CD8-positive, alpha-beta memory T cell (primary cell): ENCODE results near the gene HSD3B7. TPM values are rescaled to one million over a fixed set of nuclear protein-coding genes. Genes with fewer than 3 reads are reported as not detected.
"Not testable (repeated sequence)": the region's sequence is repeated elsewhere in the genome, so short reads cannot be mapped to it uniquely, and the experiment has no call there.

Source experiments
- CTCF ChIA-PET: fragments of 350-600 bp; sonication (Branson Sonifier 250); formaldehyde crosslinking; loops from one replicate; lab custom pipeline; 2021; ENCODE audit warnings: antibody characterized with exemption; lab: Charles Lee
- POLR2A ChIA-PET: fragments of 350-600 bp; sonication (Branson Sonifier 250); formaldehyde crosslinking; loops from one replicate; lab custom pipeline; 2021; ENCODE audit warnings: antibody characterized with exemption; lab: Charles Lee
- DNase-seq, 5 donors: peaks; one replicate each; pipeline versions ENCODE4 v3.0.0 to v3.0.0-alpha.2; 2020 to 2022; ENCODE audit warnings: mixed read lengths in 1 of 5
- H3K27ac ChIP-seq: one replicate; pipeline ENCODE4 v1.7.0; 2013; ENCODE audit warnings: low read depth, mild to moderate bottlenecking, low read length, moderate library complexity
- H3K27me3 ChIP-seq: 2 replicates; pipeline ENCODE4 v1.7.0; 2013; ENCODE audit warnings: low read length, mild to moderate bottlenecking; ENCODE audit not compliant: insufficient read depth, poor library complexity, severe bottlenecking
- H3K36me3 ChIP-seq: 2 replicates; pipeline ENCODE4 v1.7.0; 2013; ENCODE audit warnings: mild to moderate bottlenecking, low read length, moderate library complexity; ENCODE audit not compliant: insufficient read depth
- H3K4me1 ChIP-seq: 2 replicates; pipeline ENCODE4 v1.7.0; 2013; ENCODE audit warnings: mild to moderate bottlenecking, low read length, moderate library complexity; ENCODE audit not compliant: insufficient read depth
- H3K4me3 ChIP-seq: 2 replicates; pipeline ENCODE4 v1.7.0; 2013; ENCODE audit warnings: mild to moderate bottlenecking, low read length
- H3K9me3 ChIP-seq: 2 replicates; pipeline ENCODE4 v1.7.0; 2013; ENCODE audit warnings: mild to moderate bottlenecking, low read length
- H3K27ac Mint-ChIP-seq, 8 donors: one replicate each; pipeline ENCODE4 v1.8.0; 2020 to 2021; ENCODE audit warnings: mixed read lengths in 8 of 8, mild to moderate bottlenecking in 6 of 8, inconsistent platforms in 3 of 8, moderate library complexity in 3 of 8
- H3K27me3 Mint-ChIP-seq, 2 donors: one replicate each; pipeline ENCODE4 v1.8.0; 2020 to 2021; ENCODE audit warnings: mixed read lengths in 2 of 2, mild to moderate bottlenecking in 1 of 2, moderate library complexity in 1 of 2
- H3K36me3 Mint-ChIP-seq, 3 donors: one replicate each; pipeline ENCODE4 v1.8.0; 2020 to 2021; ENCODE audit warnings: mixed read lengths in 3 of 3, inconsistent platforms in 1 of 3, mild to moderate bottlenecking in 1 of 3
- H3K4me1 Mint-ChIP-seq, 3 donors: one replicate each; pipeline ENCODE4 v1.8.0; 2020 to 2021; ENCODE audit warnings: mixed read lengths in 3 of 3, inconsistent platforms in 1 of 3, mild to moderate bottlenecking in 1 of 3
- H3K4me3 Mint-ChIP-seq, 7 donors: one replicate each; pipeline ENCODE4 v1.8.0; 2020 to 2021; ENCODE audit warnings: mixed read lengths in 7 of 7, mild to moderate bottlenecking in 6 of 7, moderate library complexity in 4 of 7, inconsistent platforms in 2 of 7
- H3K9me3 Mint-ChIP-seq, 5 donors: one replicate each; pipeline ENCODE4 v1.8.0; 2020 to 2022; ENCODE audit warnings: mixed read lengths in 5 of 5, mild to moderate bottlenecking in 3 of 5, moderate library complexity in 2 of 5, inconsistent platforms in 1 of 5
- polyA plus RNA-seq: library from polyadenylated mRNA; unstranded; fragments of 300-500 nt; fragmentation: Illumina TruSeq; gene quantifications from one replicate; pipeline ENCODE4 v1.2.3, GENCODE V29; 2021
- total RNA-seq, 2 experiments: library from RNA; stranded (reverse); gene quantifications; one replicate each; pipeline ENCODE4 v1.2.3, GENCODE V29; 2021

Gene HSD3B7
- total and polyA plus RNA-seq, 3 experiments from 2014 or later = 1.6 to 2.1 TPM; not detected in 1

GRCh38 chr16:31011815-31012214 lies 26.8 kb downstream of the HSD3B7 start:
- DNase-seq, H3K9me3 ChIP-seq, H3K27ac ChIP-seq, H3K9me3 Mint-ChIP-seq, H3K36me3 ChIP-seq, H3K4me3 ChIP-seq, H3K4me1 ChIP-seq, CTCF ChIA-PET, H3K27me3 ChIP-seq, H3K36me3 Mint-ChIP-seq, POLR2A ChIA-PET: not testable (repeated sequence)
- H3K4me3 Mint-ChIP-seq = peak overlapping the region; percentile 30 to 82 (median 70)
- H3K4me1 Mint-ChIP-seq = peaks cover 10 to 20% (median 14%) of the 10 kb centered on the region in 3 donors
- peaks cover 29 to 44% of the 10 kb centered on the region in 2 donors for H3K27me3 Mint-ChIP-seq
- H3K27ac Mint-ChIP-seq = peak overlapping the region in 1 of 8 donors; percentile 66

GRCh38 chr16:31013292-31013691 lies 28.3 kb downstream of the HSD3B7 start:
- H3K4me3 Mint-ChIP-seq = peak overlapping the region in 1 of 7 donors; percentile 63
- H3K27me3 ChIP-seq, H3K9me3 Mint-ChIP-seq, H3K27ac ChIP-seq, CTCF ChIA-PET, POLR2A ChIA-PET, H3K4me1 ChIP-seq, H3K27ac Mint-ChIP-seq, H3K4me3 ChIP-seq, H3K36me3 Mint-ChIP-seq, H3K9me3 ChIP-seq, H3K36me3 ChIP-seq, DNase-seq: not testable (repeated sequence)
- H3K4me1 Mint-ChIP-seq = peaks cover 10 to 20% (median 14%) of the 10 kb centered on the region in 3 donors
- peaks cover 29 to 47% of the 10 kb centered on the region in 2 donors for H3K27me3 Mint-ChIP-seq

GRCh38 chr16:31016018-31016417 lies 31.0 kb downstream of the HSD3B7 start:
- Mint-ChIP-seq H3K27me3 (peaks cover 22 to 38% of the 10 kb centered on the region in 2 donors), H3K27ac (no peak overlapping the region), H3K4me3 (no peak overlapping the region), H3K9me3 (no peaks in the 10 kb centered on the region), H3K4me1 (peaks cover 5 to 12% (median 6%) of the 10 kb centered on the region in 3 donors), H3K36me3 (no peaks in the 10 kb centered on the region)
- Histone ChIP-seq H3K9me3 (no peaks in the 10 kb centered on the region), H3K4me1 (peaks cover 2% of the 10 kb centered on the region), H3K36me3 (no peaks in the 10 kb centered on the region), H3K27me3 (peaks cover 6% of the 10 kb centered on the region), H3K4me3 (no peak overlapping the region), H3K27ac (no peak overlapping the region)
- CTCF ChIA-PET = no interaction called here
- POLR2A ChIA-PET = no interaction called here
- DNase-seq = no peak

- H3K4me1 Mint-ChIP-seq, DNase-seq, H3K36me3 ChIP-seq, CTCF ChIA-PET, H3K9me3 ChIP-seq, H3K36me3 Mint-ChIP-seq, H3K4me3 ChIP-seq, H3K27me3 ChIP-seq, H3K27ac ChIP-seq, POLR2A ChIA-PET, H3K4me3 Mint-ChIP-seq, H3K4me1 ChIP-seq, H3K9me3 Mint-ChIP-seq, H3K27ac Mint-ChIP-seq: not testable (repeated sequence)
- H3K27me3 Mint-ChIP-seq = peaks cover 9 to 24% of the 10 kb centered on the region in 2 donors
Observed at GRCh38 chr16:31017756-31018155, 32.7 kb downstream of the HSD3B7 start.

GRCh38 chr16:31020536-31020935 lies 35.5 kb downstream of the HSD3B7 start:
- ChIA-PET CTCF (no interaction called here), POLR2A (no interaction called here)
- Histone ChIP-seq H3K4me1 (no peaks in the 10 kb centered on the region), H3K36me3 (no peaks in the 10 kb centered on the region), H3K9me3 (no peaks in the 10 kb centered on the region), H3K27ac (no peak overlapping the region), H3K27me3 (no peaks in the 10 kb centered on the region), H3K4me3 (no peak overlapping the region)
- Mint-ChIP-seq H3K4me1 (no peaks in the 10 kb centered on the region), H3K27ac (no peak overlapping the region), H3K27me3 (peaks cover under 1 to 8% of the 10 kb centered on the region in 2 donors), H3K36me3 (no peaks in the 10 kb centered on the region), H3K4me3 (no peak overlapping the region), H3K9me3 (no peaks in the 10 kb centered on the region)
- DNase-seq = no peak

- CTCF ChIA-PET = interaction anchor here (1.0 kb wide), 1 partner anchor 20 kb away, joined by 3 read pairs; no protein-coding TSS in a partner anchor
- no peaks in the 10 kb centered on the region for H3K9me3 Mint-ChIP-seq
Observed at GRCh38 chr16:31022544-31023251, 37.7 kb downstream of the HSD3B7 start.

GRCh38 chr16:31023252-31023602 lies 38.2 kb downstream of the HSD3B7 start:
- Mint-ChIP-seq H3K27ac (no peak overlapping the region), H3K4me1 (no peaks in the 10 kb centered on the region), H3K27me3 (peaks cover 0 to 1% of the 10 kb centered on the region in 2 donors), H3K4me3 (no peak overlapping the region), H3K9me3 (no peaks in the 10 kb centered on the region), H3K36me3 (no peaks in the 10 kb centered on the region)
- Histone ChIP-seq H3K27ac (no peak overlapping the region), H3K4me1 (no peaks in the 10 kb centered on the region), H3K27me3 (no peaks in the 10 kb centered on the region), H3K9me3 (no peaks in the 10 kb centered on the region), H3K36me3 (no peaks in the 10 kb centered on the region), H3K4me3 (no peak overlapping the region)
- ChIA-PET CTCF (interaction anchor here (0.6 kb wide), 1 partner anchor 300 kb away, joined by 3 read pairs; no protein-coding TSS in a partner anchor), POLR2A (no interaction called here)
- no peak for DNase-seq

More at GRCh38 chr16:31022544-31023251, 37.7 kb downstream of the HSD3B7 start:
- H3K27me3 ChIP-seq = no peaks in the 10 kb centered on the region
- H3K27ac ChIP-seq = no peak overlapping the region
- H3K27ac Mint-ChIP-seq = peak overlapping the region in 1 of 8 donors; percentile 46
- no peak for DNase-seq
- POLR2A ChIA-PET = no interaction called here
- no peak overlapping the region for H3K4me3 ChIP-seq
- no peaks in the 10 kb centered on the region for H3K36me3 Mint-ChIP-seq
- no peak overlapping the region for H3K4me3 Mint-ChIP-seq
- H3K4me1 Mint-ChIP-seq = no peaks in the 10 kb centered on the region
- no peaks in the 10 kb centered on the region for H3K9me3 ChIP-seq
- peaks cover 0 to 3% of the 10 kb centered on the region in 2 donors for H3K27me3 Mint-ChIP-seq
- no peaks in the 10 kb centered on the region for H3K4me1 ChIP-seq
- no peaks in the 10 kb centered on the region for H3K36me3 ChIP-seq

GRCh38 chr16:31023627-31024226 lies 38.7 kb downstream of the HSD3B7 start:
- no peaks in the 10 kb centered on the region for H3K36me3 ChIP-seq
- H3K9me3 ChIP-seq = no peaks in the 10 kb centered on the region
- ChIA-PET CTCF (interaction anchor here (0.6 kb wide), 1 partner anchor 299 kb away, joined by 3 read pairs; no protein-coding TSS in a partner anchor), POLR2A (no interaction called here)
- Mint-ChIP-seq H3K4me3 (no peak overlapping the region), H3K27ac (peak overlapping the region in 1 of 8 donors; percentile 24), H3K27me3 (no peaks in the 10 kb centered on the region), H3K36me3 (no peaks in the 10 kb centered on the region), H3K4me1 (no peaks in the 10 kb centered on the region), H3K9me3 (no peaks in the 10 kb centered on the region)
- H3K27me3 ChIP-seq = no peaks in the 10 kb centered on the region
- H3K4me3 ChIP-seq = no peak overlapping the region
- no peak overlapping the region for H3K27ac ChIP-seq
- no peaks in the 10 kb centered on the region for H3K4me1 ChIP-seq
- no peak for DNase-seq
